Activated CD4-positive, alpha-beta T cell treated with anti-CD3 and anti-CD28 coated beads, Interleukin-2, amount 50 U/mL, for 24 hours (primary cell): Measurements from ENCODE around the gene GNAQ.

Experiments used
- DNase-seq, 2 donors: peaks; one replicate each; pipeline ENCODE4 v3.0.0-alpha.2; 2020; ENCODE audit warnings: low read depth in 1 of 2, low spot score in 1 of 2

The GNAQ gene

DNA sequence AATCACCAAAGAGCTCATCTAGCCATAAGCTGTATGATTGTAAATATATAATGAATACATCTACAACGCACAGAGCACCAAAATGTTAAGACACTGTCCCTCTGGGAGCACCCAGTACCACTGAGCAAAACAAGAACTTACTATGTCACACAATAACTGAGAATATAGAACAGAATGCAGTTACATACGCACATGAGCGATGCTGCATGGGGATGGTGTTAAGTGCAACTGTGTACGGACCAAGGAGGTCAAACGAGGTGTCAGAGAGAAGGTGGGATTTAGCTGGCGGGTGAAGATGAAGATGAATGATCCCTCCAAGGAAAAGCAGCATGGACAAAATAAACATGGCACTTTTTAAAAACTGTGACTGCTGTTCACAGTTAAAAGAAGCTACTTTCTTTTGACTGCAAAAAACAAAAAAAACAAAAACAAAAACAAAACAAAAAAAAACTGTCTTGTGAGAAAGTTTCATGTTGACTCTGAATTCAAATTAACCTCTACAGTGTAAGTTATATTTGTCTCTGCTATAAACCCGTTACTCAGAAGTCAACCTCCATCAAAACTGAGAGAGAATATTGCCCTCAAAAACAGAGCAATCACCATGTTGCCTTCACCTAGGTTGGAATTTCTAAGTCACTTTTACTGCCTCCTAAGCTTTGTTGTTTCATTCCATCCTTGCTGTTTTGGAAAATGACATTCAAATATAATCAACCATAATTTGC is 213.9 kb downstream of the GNAQ start:
- no peak for DNase-seq

DNA sequence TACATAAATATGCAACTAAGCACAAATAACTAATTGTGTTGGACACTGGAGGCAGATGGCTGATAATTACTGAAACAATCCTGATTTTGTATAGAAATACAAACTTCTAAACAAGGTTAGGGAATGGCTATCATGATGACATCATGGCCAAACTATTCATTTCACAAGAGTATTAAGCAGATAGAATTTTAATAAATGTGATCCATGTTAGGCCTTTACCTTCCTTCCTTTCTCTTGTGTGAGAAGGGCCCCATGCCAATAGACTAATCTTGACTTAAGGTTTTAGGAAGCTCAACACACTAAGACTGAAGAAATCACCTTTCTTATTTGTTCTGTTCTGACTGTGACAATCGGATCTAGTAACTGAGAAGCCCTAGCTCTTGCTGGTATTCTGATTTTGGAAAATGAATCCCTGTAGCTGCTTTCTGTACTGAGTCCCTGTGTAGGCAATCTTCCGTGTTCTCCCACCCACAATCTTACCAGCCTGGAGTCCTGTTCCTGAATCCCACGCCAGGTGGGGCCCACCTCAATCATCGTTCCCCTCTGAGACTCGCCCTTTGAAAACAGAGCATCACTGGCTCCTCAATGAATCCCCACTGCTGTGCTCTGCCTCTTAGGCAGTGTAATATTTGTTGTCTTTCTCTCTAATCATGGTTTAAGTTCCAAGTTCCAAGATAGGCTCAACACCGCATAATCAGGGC is 214.8 kb downstream of the GNAQ start:
- no peak for DNase-seq

DNA sequence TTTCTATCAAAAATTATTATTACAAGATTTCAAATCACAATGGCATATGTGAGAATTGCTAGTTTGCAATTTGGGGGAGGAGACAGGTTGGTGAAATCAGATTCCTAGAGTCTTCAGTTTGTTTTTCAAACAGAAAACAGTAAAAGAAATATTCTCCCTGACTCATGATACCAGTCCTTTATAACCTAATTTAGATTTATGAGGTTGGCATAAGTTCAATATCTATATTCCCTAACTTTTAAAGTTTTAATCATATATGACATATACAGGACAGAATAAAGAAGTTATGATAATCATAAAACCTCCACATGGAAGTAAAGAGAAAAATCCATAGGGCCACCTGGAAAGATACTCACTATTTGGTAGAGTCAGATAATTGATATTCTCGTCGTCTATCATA is 216.4 kb downstream of the GNAQ start:
- DNase-seq, result no peak

DNA sequence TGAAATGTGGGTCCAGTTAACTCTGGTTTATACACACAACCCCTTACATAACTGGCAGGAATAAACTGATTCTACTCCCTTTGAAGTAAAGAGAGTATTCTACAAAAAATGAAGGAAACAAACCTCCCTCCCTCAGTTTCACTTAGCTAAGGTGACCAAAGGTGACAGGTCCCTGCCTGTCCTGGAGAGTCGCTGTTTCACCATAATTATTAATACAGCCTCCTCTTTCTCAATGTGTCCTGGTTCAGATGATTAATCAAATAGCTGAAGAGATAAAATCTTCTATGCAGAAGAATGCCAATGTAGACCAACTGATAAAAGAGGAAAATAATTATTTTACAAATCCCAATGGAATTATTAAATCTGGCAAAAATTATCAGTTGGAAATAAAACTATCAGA is 219.8 kb downstream of the GNAQ start:
- DNase-seq, result no peak

DNA sequence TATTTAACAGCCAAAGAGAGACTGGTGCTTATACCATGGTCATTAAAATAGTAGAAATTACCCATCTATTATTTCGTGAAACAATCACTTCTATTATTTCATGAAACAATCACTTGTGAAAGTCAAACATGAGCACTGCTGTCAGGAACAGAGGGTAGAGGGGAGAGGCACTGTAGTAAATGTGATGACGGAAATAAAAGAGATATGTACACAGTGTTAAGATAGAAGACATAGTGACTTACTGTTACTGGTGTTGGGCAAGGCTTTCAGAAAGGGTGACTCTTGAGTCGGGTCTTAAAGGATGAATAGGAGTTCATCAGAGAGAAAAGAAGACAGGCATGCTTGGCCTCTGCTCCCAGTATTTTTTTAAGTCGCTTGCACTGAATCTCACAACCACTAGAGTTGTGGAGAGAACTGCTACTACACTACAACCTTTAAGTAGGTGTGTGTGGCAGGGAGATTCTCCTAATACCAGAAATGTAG is 220.9 kb downstream of the GNAQ start:
- DNase-seq, result no peak

DNA sequence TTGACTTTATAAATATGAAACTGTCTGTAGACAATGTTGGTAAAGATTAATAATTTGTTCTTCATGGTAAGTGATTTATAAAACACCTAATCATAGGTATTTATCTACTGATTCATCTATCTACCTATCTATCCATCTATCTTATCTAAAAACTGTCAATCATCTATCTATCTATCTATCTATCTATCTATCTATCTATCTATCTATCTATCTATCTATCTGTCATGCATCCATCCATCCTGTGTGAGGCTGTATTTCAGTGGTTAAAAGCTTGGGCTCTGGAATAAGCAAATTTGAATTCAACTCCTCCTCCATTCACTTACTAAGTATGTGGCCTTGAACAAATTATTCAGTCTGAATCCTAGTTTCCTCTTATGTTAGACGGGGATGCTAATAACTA is 221.6 kb downstream of the GNAQ start:
- no peak for DNase-seq

DNA sequence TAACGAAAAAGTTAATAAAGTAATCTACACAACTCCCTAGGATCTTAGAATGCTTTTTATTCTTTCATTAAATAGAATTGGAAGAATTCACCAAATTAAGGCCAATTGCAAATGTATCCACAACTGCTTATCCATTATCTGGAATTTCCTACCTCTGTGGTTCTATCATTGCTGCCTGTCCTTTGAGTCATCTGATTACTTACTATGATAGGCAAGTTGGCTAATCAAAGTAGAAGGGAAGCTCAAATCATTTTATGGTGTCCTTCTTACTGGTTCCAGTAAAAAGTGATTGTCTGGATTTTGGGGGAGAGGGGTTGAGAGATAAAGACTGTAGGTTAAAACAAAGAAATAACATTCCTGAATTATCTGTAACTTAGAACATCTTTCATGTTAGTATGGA is 222.1 kb downstream of the GNAQ start:
- no peak for DNase-seq

DNA sequence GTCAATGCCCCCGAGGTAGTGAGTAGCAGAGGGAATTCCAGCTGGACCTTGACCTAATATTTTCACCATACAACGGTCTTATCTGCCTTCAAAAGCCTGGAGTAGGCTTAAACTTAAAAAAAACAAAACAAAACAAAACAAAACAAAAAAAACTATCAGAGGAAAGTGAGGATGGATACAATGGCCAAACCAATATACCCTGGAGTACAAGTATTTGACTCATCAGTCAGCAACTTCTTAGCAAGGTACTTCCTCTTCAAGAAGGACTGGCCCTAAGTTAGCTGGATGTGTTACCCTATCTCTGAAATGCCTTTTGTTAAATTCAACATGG is 222.9 kb downstream of the GNAQ start:
- no peak for DNase-seq

DNA sequence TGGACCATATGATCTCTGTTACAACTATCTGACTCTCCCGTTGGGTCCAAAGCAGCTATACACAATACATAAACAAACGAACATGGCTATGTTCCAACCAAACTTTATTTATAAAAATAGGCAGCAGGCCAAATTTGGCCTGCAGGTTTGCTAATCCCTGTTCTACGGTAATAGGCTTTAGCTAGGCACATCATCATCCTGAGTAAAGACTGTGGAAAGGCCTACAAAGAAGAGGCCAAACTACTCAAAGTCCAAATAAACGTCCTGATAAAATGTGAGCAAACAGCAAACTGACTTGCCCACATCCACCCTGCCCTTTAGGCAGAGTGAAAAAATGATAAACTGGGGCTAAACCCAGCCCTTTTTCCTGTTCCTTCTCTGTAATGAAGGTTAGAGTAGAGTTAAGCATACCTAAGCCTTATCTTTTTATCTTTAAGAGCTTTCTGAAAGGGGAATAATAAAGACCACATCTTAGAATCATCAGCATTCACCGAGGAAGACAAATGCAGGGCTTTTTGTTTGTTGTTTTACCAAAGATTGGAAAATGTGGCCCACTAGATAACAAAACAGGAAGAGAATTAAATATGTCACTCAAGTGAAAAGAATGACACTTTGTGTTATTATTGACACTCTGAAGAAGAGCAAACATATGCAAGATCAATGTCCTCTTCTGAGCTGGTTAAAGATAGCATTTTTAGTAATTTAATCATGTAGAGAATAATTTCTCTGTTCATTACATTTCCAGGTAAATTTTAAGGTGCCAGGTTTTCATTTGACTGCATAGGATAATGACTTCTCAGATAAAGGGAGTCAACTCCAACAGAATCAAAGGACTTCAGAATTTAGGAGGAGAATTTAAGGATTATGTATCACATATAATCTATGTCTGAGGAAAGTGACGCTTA is 223.5 kb downstream of the GNAQ start:
- DNase-seq, result no peak

DNA sequence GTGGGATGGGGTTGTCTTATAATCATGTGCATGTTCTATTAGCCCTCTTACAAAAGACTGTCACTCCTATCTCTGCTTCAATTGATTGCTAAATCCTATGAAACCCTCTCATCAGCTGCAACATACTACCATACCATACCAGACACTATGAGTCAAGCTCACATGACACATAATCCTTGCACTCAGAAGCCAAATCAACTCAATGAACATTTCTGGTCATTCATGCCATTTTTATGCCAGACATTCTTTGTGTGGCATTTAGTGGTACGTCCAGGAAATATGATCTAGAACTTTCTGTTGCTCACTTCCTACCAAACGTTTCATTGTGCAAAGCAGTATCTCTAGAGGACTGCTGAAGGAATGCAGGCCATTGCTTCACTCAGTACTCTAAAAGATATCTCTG is 224.3 kb downstream of the GNAQ start:
- DNase-seq, result no peak

DNA sequence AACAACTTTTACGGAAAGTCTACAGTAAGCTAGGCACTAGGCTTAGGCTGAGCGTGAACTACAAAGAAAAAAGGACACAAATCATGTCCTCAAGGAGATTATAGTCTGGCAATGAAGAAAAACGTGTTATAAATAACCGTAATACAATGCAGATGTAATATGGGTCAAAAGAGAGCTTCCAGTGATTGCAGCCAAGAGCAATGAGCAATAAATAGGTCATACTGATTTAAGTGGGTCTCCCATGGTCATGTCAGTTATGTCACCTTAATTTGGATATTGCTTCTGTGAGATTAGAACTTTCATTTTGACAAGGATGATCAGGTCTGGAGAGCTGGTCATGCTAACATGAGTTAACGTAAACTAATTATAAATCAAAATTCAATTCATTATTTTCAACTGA is 224.9 kb downstream of the GNAQ start:
- DNase-seq, result no peak

DNA sequence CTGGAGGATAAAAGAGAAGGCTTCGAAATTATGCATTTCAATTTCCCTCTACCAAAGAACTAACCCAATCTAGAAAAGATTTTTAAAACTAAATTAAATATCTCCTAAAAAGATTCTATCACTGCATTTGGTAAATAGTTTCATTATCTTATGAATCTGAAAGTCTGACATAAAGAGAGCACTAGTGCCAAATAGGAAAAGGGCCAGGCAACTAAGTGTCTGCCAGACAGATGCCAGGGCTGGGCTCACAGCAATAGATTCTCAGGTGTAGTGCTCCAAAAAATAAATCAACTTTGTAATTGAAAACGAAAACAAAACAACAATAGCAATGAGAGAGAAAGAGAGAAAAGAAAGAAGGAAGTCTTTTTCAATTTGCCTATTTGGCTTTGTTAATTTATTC is 225.8 kb downstream of the GNAQ start:
- no peak for DNase-seq

DNA sequence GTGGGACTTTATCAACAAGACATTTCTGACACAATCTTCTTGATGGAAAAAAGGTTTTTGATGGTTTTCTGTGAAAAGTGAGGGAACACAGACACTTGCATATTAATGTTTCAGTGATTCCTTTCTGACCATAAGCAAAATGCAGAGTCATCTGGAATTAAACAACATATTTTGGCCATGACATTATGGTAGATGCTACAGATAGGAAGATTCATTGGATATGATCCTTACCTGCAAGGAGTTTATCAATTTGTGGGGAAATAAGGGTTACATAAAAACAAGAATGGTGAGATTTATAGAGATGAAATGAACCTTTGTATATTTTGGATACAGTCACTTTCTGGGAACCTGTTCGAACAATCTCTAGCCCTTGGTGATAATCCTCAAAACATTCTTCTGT is 228.2 kb downstream of the GNAQ start:
- no peak for DNase-seq

DNA sequence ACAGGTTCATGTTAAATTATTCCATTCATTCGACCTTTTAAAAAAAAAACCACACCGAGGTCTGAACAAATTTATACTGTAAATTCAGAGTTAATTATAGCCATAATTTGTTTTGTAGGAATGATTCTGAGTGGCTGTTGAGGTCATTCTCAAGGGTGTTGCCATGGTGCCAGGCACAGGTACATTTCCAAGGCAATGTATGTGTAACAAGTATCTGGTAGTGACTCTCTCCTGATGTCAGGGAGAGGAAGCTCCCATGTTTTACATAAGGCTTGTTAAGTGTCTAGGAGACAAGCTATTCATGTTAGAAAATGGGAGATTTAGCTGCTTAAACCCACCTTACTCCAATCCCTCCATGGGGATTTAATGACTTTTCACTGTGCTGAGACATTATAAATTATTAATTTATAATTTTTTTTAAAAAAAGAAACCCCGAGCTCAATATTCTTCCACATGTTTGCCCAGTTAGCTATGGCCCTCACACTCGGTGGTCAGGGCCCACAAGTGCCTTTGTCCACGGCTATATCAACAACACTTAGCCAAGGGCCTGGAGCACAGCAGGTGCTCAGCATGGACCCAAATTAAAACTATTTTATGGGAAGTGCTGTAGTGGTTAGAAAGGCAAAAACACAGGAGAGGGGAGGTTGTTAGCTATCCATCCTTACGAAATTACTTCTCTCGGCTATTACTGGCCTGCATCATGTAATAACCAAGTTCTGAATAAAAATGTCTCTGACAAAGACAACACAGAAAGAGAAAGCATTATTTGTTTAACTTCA is 228.9 kb downstream of the GNAQ start:
- no peak for DNase-seq

DNA sequence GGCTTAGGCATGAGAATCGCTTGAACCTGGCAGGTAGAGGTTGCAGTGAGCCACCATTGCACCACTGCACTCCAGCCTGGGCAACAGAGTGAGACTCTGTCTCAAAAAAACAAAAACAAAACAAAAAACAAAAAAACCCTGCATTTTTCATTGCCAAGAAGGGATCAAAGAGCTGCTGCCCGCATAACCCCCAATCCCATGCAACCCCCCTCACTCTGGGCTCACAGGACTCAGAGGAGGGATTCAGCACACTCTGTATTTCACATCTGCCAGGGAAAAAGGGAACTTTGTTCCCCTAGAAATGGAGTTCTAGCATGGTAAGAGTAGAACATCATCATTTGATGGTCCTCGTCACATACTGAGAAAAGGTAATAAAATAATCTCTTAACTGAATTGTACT is 229.5 kb downstream of the GNAQ start:
- DNase-seq, result no peak

DNA sequence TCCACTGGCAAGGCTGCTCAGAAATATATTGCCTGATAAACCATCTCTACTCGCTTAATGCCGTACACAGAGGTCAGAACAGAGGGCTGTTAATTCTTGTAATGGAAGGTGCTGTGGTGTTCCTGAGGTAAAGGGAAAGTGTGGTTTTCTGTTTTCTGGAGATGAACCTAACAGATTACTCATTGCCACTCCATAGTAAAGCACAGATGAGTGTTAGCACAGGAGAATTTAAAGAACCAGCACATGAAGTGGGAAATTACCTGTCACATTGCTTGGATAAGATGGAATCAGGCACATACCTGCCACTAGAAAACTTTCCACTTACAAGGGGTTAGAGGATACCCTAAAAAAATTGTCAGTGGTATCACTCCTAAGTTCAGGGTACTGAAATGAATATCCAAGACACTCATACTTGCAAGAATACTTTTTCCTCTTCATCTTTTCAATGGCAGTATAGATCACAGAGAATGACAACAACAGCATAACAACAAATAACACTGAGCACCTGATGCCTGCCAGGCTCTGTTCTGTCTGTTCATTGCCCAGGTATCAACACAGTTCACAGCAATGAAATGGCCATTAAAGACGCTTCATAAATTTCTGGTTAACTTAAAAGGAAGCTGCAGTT is 230.6 kb downstream of the GNAQ start:
- DNase-seq, result no peak

DNA sequence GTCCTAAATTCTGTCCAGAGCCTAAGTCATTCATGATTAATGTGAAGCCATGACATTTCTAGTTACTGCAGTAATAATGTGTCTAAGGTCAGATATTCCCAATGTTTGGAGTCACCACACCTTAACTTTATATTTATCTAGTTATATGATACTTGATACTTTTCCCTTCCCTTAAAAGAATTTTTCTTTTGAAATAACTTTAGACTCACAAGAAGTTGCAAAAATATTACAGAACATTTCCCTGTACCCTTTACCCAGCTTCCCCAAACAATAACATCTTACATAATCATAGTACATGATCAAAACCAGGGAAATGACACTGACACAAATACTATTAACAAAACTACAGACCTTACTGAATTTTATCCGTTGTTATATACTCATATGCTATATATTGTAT is 233.5 kb downstream of the GNAQ start:
- no peak for DNase-seq

DNA sequence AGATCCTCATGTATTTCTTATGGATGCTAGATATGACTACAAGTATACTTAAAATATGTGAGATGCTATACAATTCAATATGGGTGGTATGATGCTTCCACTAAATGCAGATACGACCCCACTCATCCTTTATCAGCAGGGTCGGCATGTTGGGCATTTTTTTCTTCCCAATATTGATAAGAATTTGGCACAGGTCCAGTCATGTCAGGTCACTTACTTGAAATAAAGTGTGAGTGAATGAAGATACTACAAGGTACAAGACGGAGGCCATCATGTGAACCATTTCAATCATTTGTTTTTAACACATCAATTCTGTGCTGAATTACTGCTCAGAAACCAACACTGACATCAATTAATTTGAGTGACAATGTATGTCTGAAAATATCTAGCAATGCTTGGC is 236.6 kb downstream of the GNAQ start:
- no peak for DNase-seq

DNA sequence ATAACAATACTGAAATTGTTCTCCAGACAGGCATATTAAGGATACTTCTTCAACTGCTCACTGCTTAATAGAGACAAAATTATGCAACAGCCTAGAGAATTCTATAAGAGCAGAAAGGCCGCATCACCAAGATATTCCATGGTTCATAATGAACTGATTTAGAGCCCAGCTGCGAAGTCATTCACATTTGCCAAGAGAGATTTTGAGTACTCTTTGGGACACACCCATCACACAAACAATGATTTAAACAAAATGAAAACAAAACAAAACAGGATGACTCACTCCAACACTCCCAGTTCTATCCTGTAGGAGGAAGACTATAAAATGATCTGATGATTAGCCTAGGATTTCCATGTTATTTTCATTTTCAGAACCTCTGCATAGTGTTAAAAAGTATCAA is 237.8 kb downstream of the GNAQ start:
- no peak for DNase-seq

DNA sequence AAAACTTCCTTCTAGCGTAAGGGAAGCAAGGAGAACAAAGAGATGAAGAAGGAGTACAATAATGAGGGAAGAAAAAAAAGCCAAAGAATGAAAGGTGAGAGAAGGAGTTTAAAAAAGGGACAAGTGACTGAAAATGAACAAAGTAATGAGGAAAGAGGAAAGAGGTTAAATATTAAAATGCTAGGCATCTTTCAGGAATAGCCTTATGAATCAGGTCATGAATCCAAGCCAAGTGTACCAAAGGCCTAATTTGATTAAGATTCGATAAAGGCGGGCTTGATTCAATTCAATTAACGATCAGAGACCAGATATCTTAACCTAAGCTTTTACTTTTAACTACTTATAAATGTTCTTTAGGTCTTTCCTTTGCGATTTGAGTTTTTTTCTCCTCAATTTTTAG is 241.7 kb downstream of the GNAQ start:
- no peak for DNase-seq

DNA sequence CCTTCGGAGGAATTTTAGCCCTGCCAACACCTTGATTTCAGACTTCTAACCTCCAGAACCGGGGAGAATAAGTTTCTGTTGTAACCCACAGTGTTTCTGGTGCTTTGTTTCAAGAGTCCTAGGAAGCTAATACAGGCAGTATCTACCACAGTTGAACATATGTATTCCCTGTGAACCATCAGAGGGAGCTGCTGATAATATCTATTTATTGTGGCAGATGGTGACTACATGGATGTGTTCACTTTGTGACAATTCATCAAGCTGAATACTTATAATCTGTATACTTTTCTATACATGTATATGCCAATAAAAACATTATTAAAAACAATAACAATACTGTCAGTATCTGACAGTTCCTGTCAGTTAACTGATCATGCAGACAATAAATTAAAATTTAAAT is 246.3 kb downstream of the GNAQ start:
- DNase-seq, result no peak
